GM18858 (cell line): ENCODE measurements around the gene ARL17B.
"Not testable (repeated sequence)": the region's sequence is repeated elsewhere in the genome, so short reads cannot be mapped to it uniquely, and the experiment has no call there.

Experiments used
- ATAC-seq: cut with Tn5 transposase; IDR thresholded peaks from one replicate; pipeline ENCODE4 v1.9.1; 2021; ENCODE audit not compliant: unreplicated experiment

ARL17B gene

DNA sequence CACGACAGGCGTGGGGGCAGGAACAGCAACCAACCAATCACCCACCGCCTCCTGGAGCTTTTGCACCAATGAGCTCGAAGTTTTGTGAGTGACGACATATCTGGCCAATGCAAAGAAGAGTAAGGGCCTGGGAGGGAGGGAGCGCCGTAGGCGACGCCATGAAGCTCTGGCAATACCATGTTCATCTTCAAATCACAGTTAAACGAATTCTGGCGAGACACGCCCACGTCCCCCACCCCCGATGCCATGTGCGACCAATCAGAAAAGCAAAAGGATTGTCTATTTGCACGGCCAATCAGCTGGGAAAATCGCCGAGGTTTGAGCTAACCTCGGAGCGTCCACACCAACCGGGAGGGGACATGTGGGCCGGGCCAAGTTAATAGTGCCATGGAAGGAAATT is at the start of gene ARL17B:
TSS of gene ARL17B (minus strand) at position 12 of the 400 bp plus-strand sequence. CDS start 3,369 bp downstream, outside the sequence.
- ATAC-seq, result peak; percentile 89

DNA sequence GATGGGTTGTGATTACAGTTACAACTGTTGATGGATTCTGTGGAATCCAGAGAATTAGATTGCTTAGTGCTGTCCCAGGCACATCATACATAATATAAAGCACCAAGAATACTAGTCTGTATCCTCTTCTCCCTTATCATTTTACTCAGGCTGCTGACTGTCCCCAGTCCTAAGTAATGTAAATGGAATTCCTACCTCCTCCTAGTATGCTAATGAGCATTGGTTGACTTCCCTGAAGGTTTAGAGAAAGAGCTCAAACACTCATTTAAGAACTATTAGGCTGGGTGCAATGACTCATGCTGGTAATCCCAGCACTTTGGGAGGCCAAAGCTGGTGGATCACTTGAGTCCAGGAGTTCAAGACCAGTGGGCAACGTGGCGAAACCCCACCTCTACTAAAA is 48.3 kb upstream of the ARL17B start:
- ATAC-seq, result not testable (repeated sequence)

DNA sequence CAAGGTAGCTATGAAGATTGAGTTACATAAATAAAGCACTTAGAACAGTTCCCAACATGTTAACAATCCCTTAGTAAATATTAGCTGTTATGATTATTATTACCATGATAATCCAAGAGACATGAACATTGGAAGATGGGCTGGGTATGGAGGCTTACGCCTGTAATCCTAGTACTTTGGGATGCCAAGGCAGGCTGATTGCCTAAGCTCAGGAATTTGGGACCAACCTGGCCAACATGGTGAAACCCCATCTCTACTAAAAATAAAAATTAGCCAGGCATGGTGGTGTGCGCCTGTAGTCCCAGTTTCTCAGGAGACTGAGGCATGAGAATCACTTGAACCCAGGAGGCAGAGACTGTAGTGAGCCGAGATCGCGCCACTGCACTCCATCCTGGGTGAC is 45.6 kb upstream of the ARL17B start:
- not testable (repeated sequence) for ATAC-seq

DNA sequence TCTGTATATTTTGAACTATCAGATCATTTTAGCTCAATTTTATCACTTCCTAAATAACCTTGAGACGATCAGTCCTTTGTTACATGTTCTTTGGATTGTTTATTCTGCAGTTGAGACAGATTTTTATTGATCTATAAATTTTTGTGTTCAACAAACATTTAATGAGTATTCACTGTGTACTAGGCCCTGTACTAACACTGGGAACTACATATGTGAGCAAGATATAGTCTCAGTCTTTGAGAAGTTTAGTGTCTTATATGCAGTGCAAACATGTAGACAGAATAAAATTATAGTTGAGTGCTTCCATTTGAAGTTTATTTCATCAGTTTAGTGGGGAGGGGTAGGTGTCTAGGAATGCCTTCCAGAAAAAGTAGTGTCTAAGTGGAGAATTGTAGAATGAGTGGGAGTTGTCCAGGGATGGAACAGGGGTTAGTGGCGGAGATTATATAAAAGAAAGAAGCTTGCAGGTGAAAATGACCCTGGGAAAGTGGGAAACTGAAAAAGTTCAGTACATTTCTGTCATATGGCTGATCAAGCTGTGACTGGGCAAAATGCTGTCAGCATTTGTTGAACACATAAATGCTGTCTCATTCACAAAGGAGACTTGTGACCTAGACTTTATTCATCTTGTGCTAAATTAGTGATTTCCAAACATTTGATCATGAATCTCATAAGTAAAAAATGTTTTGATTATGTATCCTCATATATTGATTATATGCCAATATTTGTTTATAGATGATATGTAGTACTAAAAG is 39.6 kb upstream of the ARL17B start:
- not testable (repeated sequence) for ATAC-seq

DNA sequence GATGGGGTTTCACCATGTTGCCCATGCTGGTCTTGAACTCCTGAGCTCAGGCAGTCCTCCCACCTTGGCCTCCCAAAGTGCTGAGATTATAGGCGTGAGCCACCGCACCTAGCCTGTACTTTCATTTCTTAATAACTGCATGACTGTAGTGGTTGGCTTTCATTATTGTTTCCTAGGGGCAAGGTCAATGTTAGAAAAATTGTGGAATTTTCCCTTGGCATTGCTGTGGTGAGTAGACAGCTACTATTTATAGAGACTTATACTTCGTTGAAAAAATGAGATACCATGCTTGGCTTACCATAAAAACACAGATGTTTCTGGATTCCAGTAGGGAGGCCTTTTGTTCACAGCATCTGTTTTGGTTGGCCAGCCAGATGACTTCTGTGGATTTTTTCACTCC is 39.0 kb upstream of the ARL17B start:
- ATAC-seq, result not testable (repeated sequence)

DNA sequence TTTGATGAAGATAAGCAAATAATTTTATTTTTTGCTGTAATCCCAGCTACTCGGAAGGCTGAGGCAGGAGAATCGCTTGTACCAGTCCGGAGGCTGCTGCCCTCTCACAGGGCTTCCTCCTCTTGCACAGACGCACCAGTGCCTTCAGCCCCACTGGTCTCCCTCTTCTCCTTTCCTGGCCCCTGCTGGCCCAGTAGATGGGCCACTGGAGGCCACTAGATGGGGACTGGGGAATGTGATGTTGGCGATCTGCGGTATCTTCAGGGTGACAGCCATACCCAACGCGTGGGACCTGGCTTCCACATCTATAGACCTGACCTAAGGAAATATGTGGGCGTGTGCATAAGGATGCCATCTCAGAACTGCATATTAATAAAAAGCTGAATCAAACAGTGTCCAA is 38.4 kb upstream of the ARL17B start:
- not testable (repeated sequence) for ATAC-seq

DNA sequence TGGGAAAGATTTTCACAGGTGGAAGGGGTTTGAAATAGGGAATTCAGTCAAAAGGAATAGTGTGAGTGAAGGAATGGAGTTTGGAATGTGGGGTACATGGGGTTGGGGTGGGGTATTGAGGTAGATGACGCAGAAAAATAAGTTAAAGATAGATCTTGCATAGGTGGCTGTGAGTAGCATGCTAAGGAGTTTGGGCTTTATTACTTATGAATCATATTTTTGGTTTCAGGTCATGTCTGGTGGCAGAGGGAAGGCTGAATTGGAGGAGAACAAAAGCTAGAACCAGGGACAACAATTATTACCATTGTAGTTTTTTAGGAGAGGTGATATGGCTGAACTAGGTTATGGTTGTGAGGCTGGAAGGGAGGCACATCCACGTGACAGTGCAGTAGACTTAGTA is 34.7 kb upstream of the ARL17B start:
- ATAC-seq, result not testable (repeated sequence)

DNA sequence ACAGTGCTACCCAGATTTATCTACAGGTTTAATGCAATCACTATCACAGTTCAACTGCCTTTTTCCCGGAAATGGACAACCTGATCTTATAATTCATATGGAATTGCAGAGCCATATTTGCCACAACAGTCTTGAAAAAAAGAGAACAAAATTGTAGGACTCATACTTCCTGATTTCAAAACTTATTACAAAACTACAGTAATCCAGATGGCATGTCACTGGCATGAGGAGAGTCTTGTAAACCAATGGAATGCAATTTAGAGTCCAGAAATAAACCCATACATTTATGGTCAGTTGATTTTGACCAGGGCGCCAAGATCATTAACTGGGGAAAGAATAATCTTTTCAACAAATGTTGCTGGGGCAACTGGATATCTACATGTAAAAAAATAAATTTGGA is 32.1 kb upstream of the ARL17B start:
- ATAC-seq, result not testable (repeated sequence)

DNA sequence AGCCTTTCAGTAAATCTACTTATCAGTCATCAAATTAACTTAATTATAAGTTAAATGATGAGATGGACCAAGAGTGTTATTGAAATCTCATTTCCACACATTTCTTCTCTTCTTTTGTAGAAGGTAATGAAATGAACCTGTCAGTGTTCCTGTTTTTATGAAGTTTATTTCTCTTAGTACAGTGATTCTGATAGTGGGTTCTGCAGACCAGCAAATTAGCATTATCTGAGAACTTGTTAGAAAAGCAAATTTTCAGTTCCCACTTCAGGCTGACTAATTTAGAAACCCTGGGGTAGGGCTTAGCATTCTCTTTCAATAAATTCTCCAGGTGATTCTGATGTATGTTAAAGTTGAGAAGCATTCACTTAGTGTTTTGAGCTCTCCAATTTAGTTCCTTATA is 23.9 kb upstream of the ARL17B start:
- ATAC-seq, result not testable (repeated sequence)

DNA sequence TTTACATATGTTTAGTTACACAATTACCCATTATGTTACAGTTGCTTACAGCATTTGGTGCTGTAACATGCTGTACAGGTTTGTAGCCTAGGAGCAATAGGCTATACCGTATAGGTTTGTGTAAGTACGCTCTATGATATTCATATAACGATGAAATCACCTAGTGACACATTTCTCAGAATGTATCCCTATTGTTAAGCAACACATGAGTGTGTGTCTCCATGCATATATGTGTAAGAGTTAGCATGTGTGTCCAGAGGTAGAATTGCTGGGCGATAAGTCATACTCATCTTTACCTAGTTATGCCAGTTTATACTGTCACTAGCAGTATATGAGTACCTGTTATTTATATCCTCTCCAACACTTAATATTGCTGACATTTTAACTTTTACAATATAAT is 21.6 kb upstream of the ARL17B start:
- not testable (repeated sequence) for ATAC-seq

DNA sequence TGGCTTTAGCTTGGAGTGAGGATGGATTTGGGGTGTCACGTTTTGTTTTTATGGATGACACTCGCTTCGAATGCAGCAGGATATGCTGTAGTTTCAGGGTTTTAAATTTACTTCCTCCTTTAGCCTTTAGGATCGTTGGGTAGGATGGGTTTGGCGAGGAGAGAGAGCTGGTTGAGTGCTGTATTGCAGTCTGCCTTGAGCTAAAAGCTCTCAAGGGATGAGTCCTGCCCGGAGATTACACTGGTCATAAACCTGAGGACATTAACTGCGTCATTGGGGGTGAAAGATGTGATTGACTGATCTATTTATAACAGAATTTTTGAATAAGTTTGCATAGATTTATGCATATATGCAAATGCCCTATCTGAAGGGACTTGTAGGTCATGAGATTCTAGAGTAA is 11.9 kb upstream of the ARL17B start:
- not testable (repeated sequence) for ATAC-seq

DNA sequence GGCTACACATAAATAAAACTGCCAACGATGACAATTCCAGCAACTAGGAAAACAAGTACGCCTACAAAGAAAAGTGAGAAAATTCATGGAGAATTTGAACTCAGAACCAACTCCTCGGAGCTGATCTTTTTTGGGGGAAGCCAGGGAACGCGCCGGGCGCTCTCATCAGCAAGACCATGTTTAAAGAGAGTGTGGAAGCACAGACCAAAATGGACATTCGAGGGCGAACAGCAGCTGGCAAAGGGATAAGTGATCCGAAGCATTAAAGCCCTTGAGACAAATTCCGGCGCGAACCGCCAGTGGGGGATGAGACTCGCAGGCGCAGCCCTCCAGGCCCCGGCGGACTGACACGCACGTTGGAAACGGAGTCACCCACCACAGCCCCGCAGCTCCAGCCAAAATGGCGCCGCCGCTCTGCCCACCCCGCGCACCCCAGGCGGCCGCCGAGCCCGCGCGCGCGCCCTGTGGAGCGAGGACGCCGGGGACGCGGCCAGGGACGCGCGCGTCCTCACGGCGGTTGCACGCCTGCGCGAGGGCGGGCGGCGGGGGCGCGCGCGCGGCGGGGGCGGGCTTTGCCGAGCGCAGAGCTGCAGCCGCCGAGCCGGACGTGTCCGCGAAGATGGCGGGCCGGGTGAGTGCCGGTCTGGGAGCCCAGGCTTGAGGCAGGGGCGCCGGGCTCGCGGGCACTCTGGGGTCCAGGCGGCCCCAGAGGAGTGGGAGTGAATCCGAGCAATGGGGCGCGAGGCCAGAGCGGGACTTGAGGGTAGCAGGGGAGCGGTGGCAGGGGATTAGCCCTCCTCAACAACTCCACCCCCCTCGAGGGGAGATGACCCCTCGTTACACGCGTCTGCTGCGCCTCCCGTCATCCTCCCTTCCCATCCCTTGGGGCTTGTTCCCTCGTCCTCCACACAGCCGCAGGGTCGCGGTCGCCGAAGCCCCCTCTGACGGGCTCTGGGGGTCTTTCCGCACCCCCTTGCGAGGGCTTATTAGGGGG is 11.0 kb upstream of the ARL17B start:
- not testable (repeated sequence) for ATAC-seq

DNA sequence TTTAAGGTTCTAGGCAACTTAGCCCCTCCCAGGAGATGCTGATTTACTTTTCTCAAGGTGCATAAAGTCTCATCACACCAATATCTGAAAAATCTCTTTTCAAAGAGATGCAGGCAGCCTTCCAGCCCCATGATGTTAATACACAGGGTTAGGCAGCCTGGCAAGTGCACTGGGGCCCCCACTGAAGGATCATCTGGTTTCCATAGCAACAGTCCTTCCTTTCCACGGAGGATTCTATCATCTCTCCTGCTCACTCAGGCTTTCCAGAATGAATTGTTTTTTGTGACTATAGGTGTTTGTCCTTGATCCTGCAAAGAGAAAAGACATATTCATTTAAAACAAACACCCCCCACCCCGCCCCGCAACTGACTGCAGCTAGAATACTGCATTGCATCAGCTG is 6.0 kb upstream of the ARL17B start:
- ATAC-seq, result not testable (repeated sequence)

DNA sequence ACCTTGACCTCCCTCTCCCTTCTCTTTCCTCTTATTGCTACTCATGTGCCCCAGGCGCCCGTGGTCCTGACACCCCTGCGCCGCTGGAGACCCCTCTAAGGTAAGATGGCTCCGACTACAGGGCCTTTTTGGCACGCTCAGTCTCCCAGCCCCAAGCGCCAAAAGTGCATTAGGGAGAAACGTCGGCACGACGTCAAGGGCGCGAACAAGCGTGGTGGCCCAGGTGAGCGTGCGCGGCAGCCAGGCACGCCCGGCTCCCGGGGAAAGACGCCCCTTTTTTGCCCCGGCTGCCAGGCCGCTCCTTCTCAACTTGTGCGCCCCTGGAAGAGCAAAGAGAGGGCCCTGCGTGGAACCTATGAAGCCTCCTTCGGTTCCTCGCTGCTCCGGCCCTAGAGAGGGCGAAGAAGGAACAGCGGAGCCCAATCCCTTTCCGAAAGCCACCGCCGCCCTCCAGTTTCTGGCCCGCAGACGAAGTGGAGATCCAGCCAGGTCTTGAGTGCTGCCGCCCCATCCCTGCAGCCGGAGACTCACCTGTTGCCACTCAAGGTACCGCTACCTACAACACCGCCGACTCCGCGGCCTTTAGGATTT is 326 bp downstream of the ARL17B start:
- ATAC-seq, result not testable (repeated sequence)

DNA sequence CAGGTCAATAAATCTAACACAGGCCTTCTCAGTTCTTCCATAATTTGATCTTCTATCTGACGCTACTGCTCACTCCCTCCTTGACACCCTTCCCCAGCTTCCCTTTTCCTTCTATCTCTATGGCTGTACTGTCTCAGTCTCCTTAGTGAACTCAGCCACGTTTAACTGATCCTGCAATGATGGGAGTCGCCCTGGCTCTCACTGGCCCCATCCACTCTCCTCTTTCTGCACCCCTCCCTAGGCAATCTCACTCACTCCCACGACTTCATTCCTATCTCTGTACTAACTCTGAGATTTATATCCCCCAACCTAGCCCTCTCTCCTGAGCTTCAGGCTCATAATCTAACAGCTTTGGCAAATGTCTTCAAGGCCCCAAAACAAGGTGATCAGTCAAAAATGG is 7.7 kb downstream of the ARL17B start:
- ATAC-seq, result not testable (repeated sequence)

DNA sequence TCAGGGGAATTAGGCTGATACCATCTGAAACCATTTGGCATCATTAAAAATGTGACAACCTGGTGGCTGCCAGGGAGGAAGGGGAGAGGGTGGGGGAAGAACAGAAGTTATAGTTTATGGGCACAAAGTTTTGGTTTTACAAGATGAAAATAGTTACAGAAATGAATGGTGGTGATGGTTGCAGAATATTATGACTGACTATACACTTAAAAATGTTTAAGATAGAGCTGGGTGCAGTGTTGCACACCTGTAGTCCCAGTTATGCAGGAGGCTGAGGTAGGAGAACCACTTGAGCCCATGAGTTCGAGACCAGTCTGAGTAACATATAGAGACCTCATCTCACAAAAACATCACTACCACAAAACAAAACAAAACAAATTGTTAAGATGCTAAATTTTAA is 12.5 kb downstream of the ARL17B start:
- not testable (repeated sequence) for ATAC-seq

DNA sequence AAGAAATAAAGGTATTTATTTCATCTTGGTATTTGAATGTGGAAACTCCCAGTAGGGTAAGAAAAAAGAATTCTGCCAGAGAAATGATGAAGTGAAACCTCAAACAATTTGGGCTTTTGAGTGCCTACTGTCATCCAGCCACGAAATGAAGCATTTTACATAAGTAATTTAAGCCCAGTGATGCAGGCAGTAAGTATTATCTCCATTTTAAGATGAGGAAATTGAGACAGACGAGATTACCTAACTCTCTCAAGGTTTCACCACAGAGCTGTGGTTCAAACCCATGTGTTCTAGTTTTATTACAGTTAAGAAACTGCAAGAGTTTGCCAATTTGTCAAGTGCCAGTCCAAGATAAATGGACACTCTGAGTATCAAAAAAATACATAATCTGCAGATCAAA is 13.2 kb downstream of the ARL17B start:
- ATAC-seq, result not testable (repeated sequence)

DNA sequence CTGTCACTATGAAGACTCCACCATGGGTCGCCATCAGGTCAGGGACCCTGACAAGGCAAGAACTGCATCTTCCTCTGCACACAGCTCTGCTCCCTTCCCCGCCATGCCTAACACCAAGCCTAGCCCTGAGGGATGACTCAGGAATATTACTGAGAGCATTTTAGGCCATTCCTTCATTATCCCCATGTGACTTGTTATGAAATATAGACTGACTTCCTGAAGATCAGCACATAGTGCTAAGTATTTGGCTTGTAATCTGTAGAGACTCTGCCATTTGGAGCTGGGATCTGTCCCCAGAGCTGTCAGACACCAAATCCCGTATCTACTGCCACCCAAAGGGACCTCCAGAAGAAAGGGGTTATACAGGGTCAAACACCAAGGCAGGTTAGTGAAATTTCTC is 19.4 kb downstream of the ARL17B start:
- ATAC-seq, result not testable (repeated sequence)

DNA sequence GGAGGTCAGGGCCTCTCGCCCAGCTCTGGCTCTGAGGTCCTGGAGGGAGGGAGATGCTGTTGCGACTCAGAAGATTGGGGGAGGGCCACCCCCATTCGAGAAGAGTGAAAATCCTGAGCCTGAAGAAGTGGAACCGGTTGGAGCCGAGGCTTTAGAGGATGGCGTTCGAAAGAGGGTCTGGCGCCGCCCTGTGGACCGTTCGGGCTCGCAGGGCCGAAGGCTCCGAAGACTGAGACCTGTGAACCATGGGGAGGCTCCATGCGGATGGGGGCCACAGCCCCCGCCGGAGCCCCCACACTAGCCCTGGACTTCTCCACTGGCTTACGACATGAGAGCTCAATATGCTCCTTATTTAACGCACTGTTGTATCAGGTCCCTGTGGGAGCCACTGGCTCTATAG is 20.3 kb downstream of the ARL17B start:
- not testable (repeated sequence) for ATAC-seq

DNA sequence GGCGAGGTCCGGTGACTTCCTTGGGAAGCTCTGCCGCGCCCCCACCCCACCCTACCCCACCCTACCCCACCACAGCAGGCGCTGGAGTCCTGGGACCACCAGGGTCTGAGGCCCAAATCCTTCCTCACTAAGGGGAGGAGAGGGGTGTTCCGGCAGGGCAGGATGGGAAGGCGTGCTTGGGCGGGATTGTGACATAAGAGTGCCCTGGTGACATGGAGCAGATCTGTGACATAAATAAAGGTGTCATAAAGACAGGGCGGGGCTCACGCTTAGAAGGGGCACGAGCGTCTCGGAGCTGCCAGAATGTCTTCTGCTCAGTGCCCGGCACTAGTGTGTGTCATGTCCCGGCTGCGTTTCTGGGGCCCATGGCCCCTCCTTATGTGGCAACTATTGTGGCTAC is 66.7 kb downstream of the ARL17B start, which contains the start of gene LRRC37A:
TSS of gene LRRC37A (plus strand) at position 301 of the 400 bp plus-strand sequence. CDS start at position 304, 3 bp downstream.
- not testable (repeated sequence) for ATAC-seq

DNA sequence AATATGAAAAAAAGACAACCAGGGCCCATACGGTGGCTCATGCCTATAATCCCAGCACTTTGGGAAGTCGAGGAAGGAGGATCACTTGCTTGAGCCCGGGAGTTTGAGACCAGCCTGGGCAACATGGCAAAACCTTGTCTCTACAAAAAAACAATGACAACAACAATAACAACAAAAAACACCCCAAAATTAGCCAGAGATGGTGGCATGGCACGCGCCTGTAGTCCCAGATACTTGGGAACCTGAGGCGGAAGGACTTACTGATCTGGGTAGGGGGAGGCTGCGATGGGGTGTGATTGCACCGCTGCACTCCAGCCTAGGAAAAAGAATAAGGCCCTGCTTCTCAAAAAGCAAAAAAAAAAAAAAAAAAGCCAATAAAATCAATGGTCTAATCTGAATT is 69.9 kb downstream of the ARL17B start:
- not testable (repeated sequence) for ATAC-seq
